NCI-H524 (cell line): Measurements from ENCODE around the gene GPC3.
"Not testable (repeated sequence)": the region's sequence is repeated elsewhere in the genome, so short reads cannot be mapped to it uniquely, and the experiment has no call there.

Experiments
- DNase-seq, 2 experiments: peaks; one replicate each; lab custom pipeline; 2025; lab: John Stamatoyannopoulos, UW

GPC3 gene

DNA sequence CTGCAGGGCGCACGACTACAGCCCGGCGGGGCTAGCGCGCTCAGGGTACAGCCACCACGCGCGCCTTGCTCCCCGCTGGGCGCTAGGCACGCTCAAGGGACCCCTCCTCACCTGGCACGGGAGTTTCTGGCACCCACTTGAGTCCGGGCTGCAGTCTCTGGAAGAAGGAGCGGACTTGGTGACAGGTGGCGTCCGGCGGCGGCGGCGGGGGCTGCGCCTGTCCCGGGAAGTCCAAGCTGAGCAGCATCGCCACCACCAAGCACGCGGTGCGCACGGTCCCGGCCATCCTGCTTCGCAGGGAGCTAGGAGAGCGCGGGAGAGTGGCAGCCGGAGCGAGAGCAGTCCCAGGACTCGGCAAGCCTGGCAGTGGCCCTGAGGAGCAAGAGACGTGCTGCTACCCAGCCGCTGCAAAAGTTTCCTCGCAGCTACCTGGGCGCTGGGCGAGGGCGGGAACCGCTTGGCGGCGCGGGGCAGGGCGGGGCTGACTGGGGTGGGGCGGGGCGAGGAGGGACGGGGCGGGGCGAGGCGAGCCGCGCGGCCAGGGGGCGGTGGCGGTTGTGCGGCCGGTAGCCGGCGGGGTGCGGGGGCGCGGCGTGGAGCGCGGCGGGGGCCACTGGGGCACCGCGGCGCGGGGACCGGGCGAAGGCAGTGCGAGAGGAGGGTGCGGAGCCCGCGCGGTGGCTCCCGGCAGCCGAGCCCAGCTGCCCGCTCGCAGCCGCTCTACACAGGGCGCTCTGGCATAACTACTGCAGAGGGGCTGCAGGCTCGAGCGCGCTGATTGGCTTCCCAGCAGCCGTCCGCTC, at the start of gene GPC3:
Gene GPC3 (minus strand): TSS at position 431 of the 803 bp plus-strand sequence.
- DNase-seq, result peak in 1 of 2 experiments; percentile 84

DNA sequence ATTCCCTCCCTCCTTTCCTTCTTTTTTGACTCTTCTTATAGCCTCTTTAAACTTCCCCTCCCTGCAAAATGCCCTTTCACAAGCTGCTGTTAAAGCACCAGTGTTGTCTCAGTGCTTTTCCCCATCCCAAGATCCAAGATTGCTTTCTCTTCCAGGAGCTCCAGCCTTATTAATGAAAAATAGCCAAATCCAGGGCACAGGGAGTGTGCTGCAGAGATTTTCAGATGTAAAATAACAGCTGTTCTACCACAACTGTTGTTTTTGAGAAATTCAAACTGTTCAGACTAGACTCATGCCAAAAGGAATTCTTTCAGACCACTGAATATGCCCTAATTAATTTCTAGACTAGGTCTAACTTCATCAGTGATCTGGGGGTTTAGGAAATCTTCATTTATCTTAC, 47.0 kb upstream of the GPC3 start:
- DNase-seq, result no peak

DNA sequence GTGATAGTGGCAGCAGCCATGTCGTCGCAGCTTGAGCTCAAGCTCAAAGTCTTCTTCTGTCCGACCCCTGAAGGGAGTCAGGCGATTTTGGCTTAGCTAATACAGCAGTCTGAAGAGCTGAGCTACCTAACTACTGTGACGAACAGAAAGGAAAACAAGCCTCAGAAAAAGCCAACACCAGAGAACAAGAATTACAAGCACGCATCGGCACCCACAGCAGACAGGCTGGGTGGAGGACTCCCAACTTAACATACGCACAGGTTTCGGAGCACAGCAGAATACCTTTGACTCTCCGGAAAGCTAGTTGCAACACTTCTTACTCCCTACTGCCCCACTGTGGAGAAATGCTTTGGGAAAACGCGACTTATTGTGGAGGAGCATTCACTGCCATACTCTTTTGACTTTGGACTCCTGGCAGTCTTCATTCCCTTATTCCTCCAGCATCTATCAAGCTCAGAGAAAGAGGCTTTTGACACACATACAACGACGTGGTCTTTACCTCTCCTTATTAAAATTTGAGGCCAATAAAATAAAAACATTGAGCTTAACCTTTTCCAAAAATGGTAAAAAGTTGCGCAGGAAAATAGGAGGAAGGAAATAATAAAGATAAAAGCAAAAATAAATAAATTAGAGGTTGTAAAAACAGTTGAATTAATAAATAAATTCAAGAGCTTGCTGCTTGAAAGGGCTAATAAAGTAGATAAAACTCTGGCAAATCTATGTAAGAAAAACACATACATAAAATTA, 41.3 kb upstream of the GPC3 start:
- peak; percentile 29 to 69 for DNase-seq

DNA sequence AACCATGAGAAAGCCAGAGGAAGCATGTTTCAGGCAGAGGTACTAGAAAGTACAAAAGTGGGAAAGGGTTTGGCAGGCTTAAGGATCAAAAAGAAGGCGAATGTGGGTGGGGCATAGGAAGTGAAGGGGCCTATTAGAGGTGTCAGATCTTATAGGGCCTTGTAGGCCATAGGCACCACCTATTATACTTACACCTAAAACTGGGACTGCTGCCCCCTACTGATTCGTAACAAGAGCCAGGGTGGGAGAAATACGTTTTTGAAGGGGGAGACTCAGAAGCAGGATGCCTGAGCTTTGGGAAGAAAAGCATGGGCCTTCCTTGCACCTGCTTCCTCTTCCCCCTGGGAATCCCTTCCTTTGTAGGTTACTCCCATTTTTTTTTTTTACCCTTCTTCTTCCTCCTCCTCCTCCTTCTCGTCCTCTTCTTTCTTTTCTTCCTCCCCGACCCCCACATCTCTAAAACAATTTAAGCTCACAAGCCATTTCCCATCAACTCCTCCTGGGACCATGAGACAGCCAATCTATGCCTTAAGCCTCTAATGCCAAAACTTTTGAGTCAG, 40.7 kb upstream of the GPC3 start:
- peak in 1 of 2 experiments; percentile 11 for DNase-seq

DNA sequence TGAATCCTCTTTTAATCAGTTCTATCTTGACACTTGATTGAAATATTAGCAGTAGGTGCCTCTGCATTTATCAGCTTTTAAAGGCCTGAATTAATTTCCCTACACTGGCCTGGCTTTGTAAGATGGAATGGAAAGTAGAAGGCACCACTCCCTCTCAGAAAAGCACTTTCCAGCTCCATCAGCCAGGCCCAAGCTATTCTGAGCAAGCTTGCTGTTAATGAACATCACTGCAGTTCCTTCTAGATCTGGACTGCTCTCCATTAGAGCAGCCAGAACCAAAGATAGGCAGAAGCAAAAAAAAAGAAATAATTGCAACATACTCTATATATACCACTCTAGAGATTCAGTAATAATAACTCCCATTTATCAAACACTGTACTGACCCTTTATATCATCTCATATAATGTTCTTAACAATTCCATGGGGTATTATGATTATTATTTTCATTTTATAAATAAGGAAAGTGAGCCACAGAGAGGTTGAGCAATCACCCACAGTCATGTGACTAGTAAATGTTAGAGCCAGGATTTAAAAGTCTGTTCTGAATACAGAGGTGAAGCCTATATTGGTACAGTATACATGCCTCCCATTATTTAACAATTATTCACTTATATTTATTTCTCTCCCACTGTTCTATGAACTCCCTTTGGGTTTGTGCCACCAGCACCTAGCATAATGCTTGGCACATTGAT, 39.4 kb upstream of the GPC3 start:
- DNase-seq, result no peak

DNA sequence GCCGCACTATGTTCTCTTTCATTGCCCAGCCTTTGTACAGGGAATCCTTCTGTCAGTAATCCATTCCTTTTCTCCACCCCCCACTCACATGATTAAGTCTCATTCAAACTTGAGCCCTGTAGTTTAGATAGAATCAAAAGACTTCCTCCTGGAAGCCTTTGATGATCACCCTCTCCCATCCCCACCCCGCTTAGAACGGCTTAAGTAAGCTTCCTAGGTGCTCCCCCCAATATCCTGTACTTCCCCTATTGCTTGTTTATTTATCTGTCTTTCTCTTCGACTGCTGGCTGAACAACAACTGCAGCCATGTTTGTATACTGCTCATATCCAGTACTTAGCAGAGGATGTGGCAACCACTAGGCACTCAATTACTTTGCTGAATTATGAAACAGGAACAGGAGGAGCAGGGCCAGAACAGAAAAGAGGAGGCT, 38.5 kb upstream of the GPC3 start:
- DNase-seq, result no peak

DNA sequence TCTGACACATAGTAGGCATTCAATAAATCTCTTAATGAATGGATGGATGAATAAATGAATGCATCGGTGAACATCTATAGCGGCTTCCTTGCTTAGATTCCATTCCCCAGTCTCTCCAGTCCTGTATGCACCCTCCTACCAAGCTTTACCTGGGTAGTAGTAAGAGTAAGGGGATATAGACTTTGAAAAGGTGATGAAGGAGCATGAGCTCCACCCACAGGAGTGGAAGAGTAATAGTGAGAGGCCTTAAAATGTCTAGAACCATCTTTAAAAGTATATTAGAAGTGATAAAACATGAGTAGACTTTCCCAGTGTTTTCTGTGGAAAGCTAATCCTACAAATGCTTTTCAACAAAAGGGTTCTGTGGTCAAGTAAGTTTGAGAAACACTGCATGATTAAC, 35.5 kb upstream of the GPC3 start:
- DNase-seq, result peak; percentile 20 to 68

- no peak for DNase-seq
Measured at GRCh38 chrX:134019567-134020206, 34.3 kb upstream of the GPC3 start.

DNA sequence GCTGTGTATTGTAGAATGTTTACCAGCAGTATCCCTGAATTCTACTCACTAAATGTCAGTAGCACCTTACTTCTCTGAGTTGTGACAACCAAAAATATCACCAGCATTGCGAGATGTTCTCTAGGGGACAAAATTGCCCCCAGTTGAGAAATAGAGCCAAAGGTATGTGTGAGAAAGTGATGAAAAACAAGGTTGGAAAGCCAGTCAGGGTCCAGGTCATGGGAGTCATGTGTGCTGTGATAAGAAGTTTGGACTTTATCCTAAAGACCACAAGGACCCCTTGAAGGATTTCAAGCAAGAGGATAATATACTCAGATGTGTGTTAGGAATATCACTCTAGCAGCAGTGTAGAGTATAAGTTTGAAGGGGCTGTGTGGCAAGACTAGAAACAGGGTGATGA, 30.9 kb upstream of the GPC3 start:
- DNase-seq, result not testable (repeated sequence)

DNA sequence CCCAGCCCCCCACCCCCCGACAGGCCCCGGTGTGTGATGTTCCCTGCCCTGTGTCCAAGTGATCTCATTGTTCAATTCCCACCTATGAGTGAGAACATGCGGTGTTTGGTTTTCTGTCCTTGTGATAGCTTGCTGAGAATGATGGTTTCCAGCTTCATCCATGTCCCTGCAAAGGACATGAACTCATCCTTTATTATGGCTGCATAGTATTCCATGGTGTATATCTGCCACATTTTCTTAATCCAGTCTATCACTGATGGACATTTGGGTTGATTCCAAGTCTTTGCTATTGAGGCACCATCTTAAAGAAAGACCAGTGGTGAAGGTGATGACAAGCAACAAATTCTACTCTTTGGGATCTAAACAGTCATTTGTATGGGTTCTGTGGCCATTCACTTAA, 30.1 kb upstream of the GPC3 start:
- not testable (repeated sequence) for DNase-seq

DNA sequence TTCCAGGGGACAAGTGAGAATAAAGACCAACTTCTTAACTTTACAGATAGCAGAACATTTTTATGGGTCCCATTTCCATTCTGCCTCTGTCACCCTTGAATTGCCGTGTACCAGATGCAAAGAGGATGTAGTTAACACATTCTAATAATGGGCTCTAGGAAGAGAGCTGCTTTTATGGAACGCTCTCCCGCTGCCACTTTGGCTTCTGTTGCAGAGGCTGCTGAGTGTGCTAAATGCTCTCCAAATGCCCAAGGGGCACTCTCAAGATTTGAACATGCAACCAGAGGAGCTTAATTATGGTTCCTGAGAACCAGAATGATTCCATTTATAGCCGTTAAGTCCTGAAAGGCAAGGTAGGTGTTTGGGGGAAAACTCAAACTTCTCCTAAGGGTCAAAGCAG, 28.1 kb upstream of the GPC3 start:
- DNase-seq, result no peak

- no peak for DNase-seq
Measured at GRCh38 chrX:134013092-134013497, 27.7 kb upstream of the GPC3 start.

- no peak for DNase-seq
Measured at GRCh38 chrX:134010690-134011089, 25.3 kb upstream of the GPC3 start.

DNA sequence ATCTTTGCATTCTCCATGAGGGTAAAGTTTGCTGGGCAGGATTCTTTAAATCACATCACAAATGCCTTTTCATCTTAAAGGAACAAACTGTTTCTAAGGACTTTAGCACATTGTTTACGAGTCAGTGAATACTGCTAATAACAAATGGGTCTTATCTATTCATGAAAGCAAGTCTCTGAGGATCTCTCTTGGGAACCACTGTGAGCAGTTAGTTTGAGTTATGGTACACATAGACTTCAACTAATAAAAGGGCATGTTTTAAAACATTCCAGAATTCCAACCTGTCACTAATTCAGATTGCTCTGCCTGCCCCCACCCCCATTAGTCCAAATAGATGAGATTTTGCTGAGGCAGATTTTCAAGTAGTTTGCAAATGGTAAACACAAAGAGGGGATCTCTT, 22.3 kb upstream of the GPC3 start:
- no peak for DNase-seq

- DNase-seq, result no peak
Measured at GRCh38 chrX:134006484-134007161, 21.2 kb upstream of the GPC3 start.

GRCh38 chrX:134004084-134004483, 18.7 kb upstream of the GPC3 start:
- DNase-seq, result no peak

- DNase-seq, result no peak
Measured at GRCh38 chrX:134002921-134003615, 17.7 kb upstream of the GPC3 start.

GRCh38 chrX:134000260-134001245, 15.2 kb upstream of the GPC3 start:
- no peak for DNase-seq

- DNase-seq, result no peak
Measured at GRCh38 chrX:133999031-133999705, 13.8 kb upstream of the GPC3 start.
